IMR-90 (cell line): ENCODE data around the gene GALNT3. TPM values are rescaled to one million over a fixed set of nuclear protein-coding genes. Genes with fewer than 3 reads are reported as not detected.

Source experiments
- ATAC-seq: fragments of 200-7000 bp; cut with Tn5 transposase; 2 replicates; pipeline ENCODE4 v1.9.1; 2020; ENCODE audit warnings: low read depth, mild to moderate bottlenecking, moderate library complexity
- BruUV-seq: library from RNA; stranded (reverse); fragments of 400-500 nt; replicated peaks from 2 replicates; lab custom pipeline; 2021; lab: Mats Ljungman, UMichigan
- CTCF ChIA-PET: fragments of 300-600 bp; formaldehyde crosslinking; extraction: SDS; loops from one replicate; lab custom pipeline; 2021; ENCODE audit warnings: antibody characterized with exemption; lab: Yijun Ruan, JAX
- POLR2A ChIA-PET: fragments of 300-600 bp; sonication (Branson Sonifier 250); formaldehyde crosslinking; loops from one replicate; lab custom pipeline; 2022; ENCODE audit warnings: antibody characterized with exemption; ENCODE audit not compliant: unreplicated experiment; lab: Charles Lee
- DNase-seq: peaks from one replicate; pipeline ENCODE4 v3.0.0; 2013
- H2AFZ ChIP-seq: replicated peaks from 2 replicates; pipeline ENCODE3; 2013; ENCODE audit warnings: low read length, mild to moderate bottlenecking; ENCODE audit not compliant: poor library complexity
- H2AK5ac ChIP-seq: 2 replicates; pipeline ENCODE4 v1.6.1; 2013; ENCODE audit warnings: low read depth, low read length, inconsistent platforms
- H2AK9ac ChIP-seq: replicated peaks from 2 replicates; pipeline ENCODE3; 2013; ENCODE audit warnings: mild to moderate bottlenecking, low read depth, low read length, moderate library complexity; ENCODE audit not compliant: poor library complexity
- H2BK120ac ChIP-seq: 2 replicates; pipeline ENCODE4 v1.6.1; 2013; ENCODE audit warnings: low read depth, low read length, inconsistent platforms
- H2BK15ac ChIP-seq: 3 replicates; pipeline ENCODE4 v1.6.1; 2013; ENCODE audit warnings: low read depth, low read length, inconsistent platforms
- H2BK20ac ChIP-seq: 2 replicates; pipeline ENCODE4 v1.6.1; 2013; ENCODE audit warnings: low read depth, mild to moderate bottlenecking, inconsistent platforms, low read length, moderate library complexity
- H2BK5ac ChIP-seq: 2 replicates; pipeline ENCODE4 v1.6.1; 2013; ENCODE audit warnings: mild to moderate bottlenecking, low read depth, low read length, inconsistent platforms; ENCODE audit not compliant: poor library complexity, severe bottlenecking
- H3K14ac ChIP-seq: replicated peaks from 2 replicates; pipeline ENCODE4 v1.6.1; 2013; ENCODE audit warnings: low read depth, low read length, inconsistent platforms
- H3K18ac ChIP-seq: 2 replicates; pipeline ENCODE4 v1.6.1; 2013; ENCODE audit warnings: low read depth, low read length, control low read depth
- H3K23ac ChIP-seq: 2 replicates; pipeline ENCODE4 v1.6.1; 2013; ENCODE audit warnings: low read depth, low read length, inconsistent platforms
- H3K27ac ChIP-seq: 2 replicates; pipeline ENCODE4 v1.5.1; 2013; ENCODE audit warnings: mild to moderate bottlenecking, control low read depth, low read length; ENCODE audit not compliant: insufficient read depth
- H3K27me3 ChIP-seq: 2 replicates; pipeline ENCODE4 v1.6.1; 2013; ENCODE audit warnings: low read length; ENCODE audit not compliant: control insufficient read depth, insufficient read depth
- H3K36me3 ChIP-seq: 2 replicates; pipeline ENCODE4 v1.6.1; 2013; ENCODE audit warnings: low read length, mixed read lengths; ENCODE audit not compliant: control insufficient read depth, insufficient read depth
- H3K4ac ChIP-seq: 2 replicates; pipeline ENCODE4 v1.6.1; 2013; ENCODE audit warnings: low read depth, low read length, inconsistent platforms
- H3K4me1 ChIP-seq: 2 replicates; pipeline ENCODE4 v1.6.1; 2013; ENCODE audit warnings: low read length, mixed read lengths; ENCODE audit not compliant: control insufficient read depth, insufficient read depth
- H3K4me2 ChIP-seq: 2 replicates; pipeline ENCODE4 v1.6.1; 2013; ENCODE audit warnings: low read depth, mild to moderate bottlenecking, control low read depth, low read length, moderate library complexity
- H3K4me3 ChIP-seq: 2 replicates; pipeline ENCODE4 v1.5.1; 2013; ENCODE audit warnings: low read depth, mild to moderate bottlenecking, control low read depth, low read length, moderate library complexity; ENCODE audit not compliant: insufficient read depth
- H3K56ac ChIP-seq: 2 replicates; pipeline ENCODE4 v1.6.1; 2013; ENCODE audit warnings: low read length, inconsistent platforms; ENCODE audit not compliant: insufficient read depth; ENCODE audit errors: extremely low read depth
- H3K79me1 ChIP-seq, 2 experiments: 2 replicates each; pipeline ENCODE4 v1.6.1; 2013; ENCODE audit warnings: low read length in 2 of 2, inconsistent platforms in 1 of 2, low read depth in 1 of 2
- H3K9ac ChIP-seq: 2 replicates; pipeline ENCODE4 v1.6.1; 2013; ENCODE audit warnings: low read depth, low read length, control low read depth
- H3K9me1 ChIP-seq: 2 replicates; pipeline ENCODE4 v1.6.1; 2013; ENCODE audit warnings: low read length, inconsistent platforms; ENCODE audit not compliant: insufficient read depth
- H3K9me3 ChIP-seq: 2 replicates; pipeline ENCODE4 v1.6.1; 2013; ENCODE audit warnings: low read length; ENCODE audit not compliant: control insufficient read depth, insufficient read depth
- H4K20me1 ChIP-seq: 2 replicates; pipeline ENCODE4 v1.6.1; 2013; ENCODE audit warnings: low read length, inconsistent platforms; ENCODE audit not compliant: insufficient read depth
- H4K5ac ChIP-seq: 2 replicates; pipeline ENCODE4 v1.6.1; 2013; ENCODE audit warnings: mild to moderate bottlenecking, low read depth, low read length, control low read depth
- H4K8ac ChIP-seq, 2 experiments: 2 replicates each; pipeline ENCODE4 v1.6.1; 2013; ENCODE audit warnings: low read depth in 2 of 2, low read length in 2 of 2, control low read depth in 1 of 2, inconsistent platforms in 1 of 2
- H4K91ac ChIP-seq: 2 replicates; pipeline ENCODE4 v1.6.1; 2013; ENCODE audit warnings: low read depth, low read length, inconsistent platforms; ENCODE audit not compliant: insufficient read depth
- BHLHE40 ChIP-seq: fragments of 150-350 bp; IDR thresholded peaks from 2 replicates; pipeline ENCODE4 v1.6.1; 2016; ENCODE audit warnings: mild to moderate bottlenecking, low read depth, low read length
- CEBPB ChIP-seq: IDR thresholded peaks from 2 replicates; pipeline ENCODE4 v1.6.1; 2012; ENCODE audit warnings: low read depth, low read length, improper control_type of control experiment
- CHD1 ChIP-seq: IDR thresholded peaks from 2 replicates; pipeline ENCODE4 v1.6.1; 2012; ENCODE audit warnings: low read depth, low read length, improper control_type of control experiment
- FOS ChIP-seq: fragments of 150-350 bp; IDR thresholded peaks from 2 replicates; pipeline ENCODE4 v1.6.1; 2016; ENCODE audit warnings: low read depth, low read length
- MAFK ChIP-seq: IDR thresholded peaks from 2 replicates; pipeline ENCODE4 v1.6.1; 2012; ENCODE audit warnings: low read depth, low read length, improper control_type of control experiment
- MAZ ChIP-seq: IDR thresholded peaks from 2 replicates; pipeline ENCODE4 v1.6.1; 2012; ENCODE audit warnings: low read depth, mild to moderate bottlenecking, low read length, improper control_type of control experiment, moderate library complexity, borderline replicate concordance
- MXI1 ChIP-seq: IDR thresholded peaks from 2 replicates; pipeline ENCODE4 v1.6.1; 2012; ENCODE audit warnings: low read depth, mild to moderate bottlenecking, low read length, moderate library complexity, borderline replicate concordance
- NFE2L2 ChIP-seq: fragments of 150-350 bp; IDR thresholded peaks from 2 replicates; pipeline ENCODE4 v1.6.1; 2016; ENCODE audit warnings: low read depth, mild to moderate bottlenecking, low read length
- POLR2A ChIP-seq: IDR thresholded peaks from 2 replicates; pipeline ENCODE4 v1.6.1; 2012; ENCODE audit warnings: mild to moderate bottlenecking, low read depth, low read length
- RAD21 ChIP-seq: IDR thresholded peaks from 2 replicates; pipeline ENCODE4 v1.6.1; 2012; ENCODE audit warnings: low read length, improper control_type of control experiment
- RCOR1 ChIP-seq: IDR thresholded peaks from 2 replicates; pipeline ENCODE4 v1.6.1; 2012; ENCODE audit warnings: mild to moderate bottlenecking, low read length, improper control_type of control experiment; ENCODE audit not compliant: insufficient replicate concordance
- RFX5 ChIP-seq: IDR thresholded peaks from 2 replicates; pipeline ENCODE4 v1.8.0; 2012; ENCODE audit warnings: low read depth, mild to moderate bottlenecking, low read length, moderate library complexity
- SMC3 ChIP-seq: fragments of 150-350 bp; IDR thresholded peaks from 2 replicates; pipeline ENCODE4 v1.6.1; 2016; ENCODE audit warnings: low read depth, mild to moderate bottlenecking, antibody characterized with exemption, low read length, moderate library complexity
- WGBS, 2 experiments: methylation state at CpG; one replicate each; pipeline versions ENCODE4 v1.1.5 to v1.1.7; 2013; ENCODE audit warnings: missing lambda C conversion rate in 2 of 2; ENCODE audit not compliant: insufficient read length in 1 of 2; ENCODE audit errors: extremely low coverage in 2 of 2; 5-methylcytosine and 5-hydroxymethylcytosine counted together
- dilution Hi-C: fragments of 300-500 bp; cut with HindIII; formaldehyde crosslinking; loops from one replicate; pipeline ENCODE4 v1.14.3; 2018; ENCODE audit warnings: low sequenced_read_pairs; ENCODE audit not compliant: unreplicated experiment
- in situ Hi-C: fragments of 300-500 bp; cut with MboI; formaldehyde crosslinking; loops from 3 replicates; pipeline ENCODE4 v1.14.3; 2019; ENCODE audit warnings: low sequenced_read_pairs, inconsistent platforms, mixed read lengths
- intact Hi-C: fragments of 100-400 bp; cut with micrococcal nuclease; formaldehyde crosslinking; loops from 2 replicates; pipeline ENCODE4 v1.10.0; 2022
- polyA plus RNA-seq, 3 experiments: library from polyadenylated mRNA; depleted of rRNA; stranded (reverse); fragments of >200 nt; gene quantifications; 2 replicates each; pipeline ENCODE4 v1.2.3, GENCODE V29; 2012; ENCODE audit warnings: low replicate concordance in 1 of 3
- total RNA-seq: library from RNA; depleted of rRNA; stranded (reverse); fragments of >200 nt; gene quantifications from 2 replicates; pipeline ENCODE4 v1.2.3, GENCODE V29; 2012
- TF ChIP-seq, protein P1 (sequence below): fragments of 150-350 bp; IDR thresholded peaks from 2 replicates; pipeline ENCODE4 v1.6.1; 2017; ENCODE audit warnings: mild to moderate bottlenecking, antibody characterized with exemption, low read length, low read depth
- TF ChIP-seq, protein P2 (sequence below): conservative IDR thresholded peaks from 2 replicates; pipeline ENCODE4 v1.5.1; 2012; ENCODE audit warnings: mild to moderate bottlenecking, low read depth, low read length, improper control_type of control experiment
- TF ChIP-seq, protein P3 (sequence below): fragments of 150-350 bp; IDR thresholded peaks from 2 replicates; pipeline ENCODE4 v1.6.1; 2016; ENCODE audit warnings: low read depth, mild to moderate bottlenecking, low read length, moderate library complexity, borderline replicate concordance

Gene GALNT3
- total and polyA plus RNA-seq, 2 of the 4 experiments (the other 2 are of a cell fraction): 1.1 to 2.0 TPM

GRCh38 chr2:165792104-165792454, 2.0 kb downstream of the GALNT3 start:
- no peak for ATAC-seq
- H3K79me1 ChIP-seq: no peaks in the 10 kb centered on the region
- no peaks in the 10 kb centered on the region for H4K20me1 ChIP-seq
- no peak overlapping the region for H3K4ac ChIP-seq
- H3K9me1 ChIP-seq: no peaks in the 10 kb centered on the region
- no peaks in the 10 kb centered on the region for H3K36me3 ChIP-seq
- no peak overlapping the region for H3K27ac ChIP-seq
- no peak overlapping the region for H3K4me2 ChIP-seq
- no peak for TF ChIP-seq BHLHE40
- TF ChIP-seq MXI1: no peak
- TF ChIP-seq POLR2A: no peak
- TF ChIP-seq, protein P1, sequence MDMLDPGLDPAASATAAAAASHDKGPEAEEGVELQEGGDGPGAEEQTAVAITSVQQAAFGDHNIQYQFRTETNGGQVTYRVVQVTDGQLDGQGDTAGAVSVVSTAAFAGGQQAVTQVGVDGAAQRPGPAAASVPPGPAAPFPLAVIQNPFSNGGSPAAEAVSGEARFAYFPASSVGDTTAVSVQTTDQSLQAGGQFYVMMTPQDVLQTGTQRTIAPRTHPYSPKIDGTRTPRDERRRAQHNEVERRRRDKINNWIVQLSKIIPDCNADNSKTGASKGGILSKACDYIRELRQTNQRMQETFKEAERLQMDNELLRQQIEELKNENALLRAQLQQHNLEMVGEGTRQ: no peak
- TF ChIP-seq CEBPB: no peak
- no peak for TF ChIP-seq FOS
- TF ChIP-seq RFX5: no peak
- no peak for TF ChIP-seq SMC3
- TF ChIP-seq, protein P2, sequence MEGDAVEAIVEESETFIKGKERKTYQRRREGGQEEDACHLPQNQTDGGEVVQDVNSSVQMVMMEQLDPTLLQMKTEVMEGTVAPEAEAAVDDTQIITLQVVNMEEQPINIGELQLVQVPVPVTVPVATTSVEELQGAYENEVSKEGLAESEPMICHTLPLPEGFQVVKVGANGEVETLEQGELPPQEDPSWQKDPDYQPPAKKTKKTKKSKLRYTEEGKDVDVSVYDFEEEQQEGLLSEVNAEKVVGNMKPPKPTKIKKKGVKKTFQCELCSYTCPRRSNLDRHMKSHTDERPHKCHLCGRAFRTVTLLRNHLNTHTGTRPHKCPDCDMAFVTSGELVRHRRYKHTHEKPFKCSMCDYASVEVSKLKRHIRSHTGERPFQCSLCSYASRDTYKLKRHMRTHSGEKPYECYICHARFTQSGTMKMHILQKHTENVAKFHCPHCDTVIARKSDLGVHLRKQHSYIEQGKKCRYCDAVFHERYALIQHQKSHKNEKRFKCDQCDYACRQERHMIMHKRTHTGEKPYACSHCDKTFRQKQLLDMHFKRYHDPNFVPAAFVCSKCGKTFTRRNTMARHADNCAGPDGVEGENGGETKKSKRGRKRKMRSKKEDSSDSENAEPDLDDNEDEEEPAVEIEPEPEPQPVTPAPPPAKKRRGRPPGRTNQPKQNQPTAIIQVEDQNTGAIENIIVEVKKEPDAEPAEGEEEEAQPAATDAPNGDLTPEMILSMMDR: no peak
- TF ChIP-seq MAFK: no peak
- TF ChIP-seq RAD21: no peak
- no peak for TF ChIP-seq RCOR1
- TF ChIP-seq, protein P3, sequence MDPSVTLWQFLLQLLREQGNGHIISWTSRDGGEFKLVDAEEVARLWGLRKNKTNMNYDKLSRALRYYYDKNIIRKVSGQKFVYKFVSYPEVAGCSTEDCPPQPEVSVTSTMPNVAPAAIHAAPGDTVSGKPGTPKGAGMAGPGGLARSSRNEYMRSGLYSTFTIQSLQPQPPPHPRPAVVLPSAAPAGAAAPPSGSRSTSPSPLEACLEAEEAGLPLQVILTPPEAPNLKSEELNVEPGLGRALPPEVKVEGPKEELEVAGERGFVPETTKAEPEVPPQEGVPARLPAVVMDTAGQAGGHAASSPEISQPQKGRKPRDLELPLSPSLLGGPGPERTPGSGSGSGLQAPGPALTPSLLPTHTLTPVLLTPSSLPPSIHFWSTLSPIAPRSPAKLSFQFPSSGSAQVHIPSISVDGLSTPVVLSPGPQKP: no peak
- TF ChIP-seq NFE2L2: no peak
- TF ChIP-seq CHD1: no peak
- TF ChIP-seq MAZ: no peak
- CTCF ChIA-PET: no interaction called here
- POLR2A ChIA-PET: no interaction called here
- H2AFZ ChIP-seq: no peak overlapping the region
- H2BK20ac ChIP-seq: no peak overlapping the region
- no peak overlapping the region for H3K18ac ChIP-seq
- H3K9ac ChIP-seq: no peak overlapping the region
- no peaks in the 10 kb centered on the region for H3K9me3 ChIP-seq
- H2AK5ac ChIP-seq: no peak overlapping the region
- H2AK9ac ChIP-seq: no peak overlapping the region
- H3K23ac ChIP-seq: no peak overlapping the region
- dilution Hi-C loops: no loop called here
- H3K56ac ChIP-seq: no peak overlapping the region
- no peak overlapping the region for H3K4me3 ChIP-seq
- H2BK120ac ChIP-seq: no peak overlapping the region
- DNase-seq: no peak
- H2BK15ac ChIP-seq: no peak overlapping the region
- H3K14ac ChIP-seq: no peak overlapping the region
- no peak overlapping the region for H4K5ac ChIP-seq
- no peak overlapping the region for H4K8ac ChIP-seq
- intact Hi-C loops: loop anchor here (5.0 kb wide), 1 partner anchor 65 kb away; no protein-coding TSS in a partner anchor
- H3K27me3 ChIP-seq: peaks cover 6% of the 10 kb centered on the region; the same call in 1 of the 2 replicates
- in situ Hi-C loops: no loop called here
- no CpG with 5 or more reads among the region's 1 CpG for WGBS, 2 experiments
- H3K4me1 ChIP-seq: peaks cover 5% of the 10 kb centered on the region; the same call in 1 of the 2 replicates
- no peak overlapping the region for H2BK5ac ChIP-seq
- no peak overlapping the region for H4K91ac ChIP-seq
- BruUV-seq: no TSS peak
